Liver (tissue), 3 donors: ENCODE data around the gene WAPL.

ENCODE experiments used
- EGR1 ChIP-seq, 2 donors: IDR thresholded peaks; 2 replicates each; pipeline ENCODE4 v1.6.1; 2016 to 2018; ENCODE audit warnings: antibody characterized with exemption in 2 of 2, low read depth in 2 of 2
- HNF4G ChIP-seq: IDR thresholded peaks from 2 replicates; pipeline ENCODE4 v1.6.1; 2016; ENCODE audit warnings: antibody characterized with exemption
- TAF1 ChIP-seq: conservative IDR thresholded peaks from 2 replicates; pipeline ENCODE4 v1.6.1; 2016; ENCODE audit warnings: antibody characterized with exemption, mild to moderate bottlenecking
- TF ChIP-seq, protein P1 (sequence below): fragments of 150-350 bp; IDR thresholded peaks from 2 replicates; pipeline ENCODE4 v1.5.1; 2017; ENCODE audit warnings: improper control_type of control experiment, low read depth, low read length; ENCODE audit not compliant: missing input control
- donor health status: healthy.
- donor health status: healthy.

DNA sequence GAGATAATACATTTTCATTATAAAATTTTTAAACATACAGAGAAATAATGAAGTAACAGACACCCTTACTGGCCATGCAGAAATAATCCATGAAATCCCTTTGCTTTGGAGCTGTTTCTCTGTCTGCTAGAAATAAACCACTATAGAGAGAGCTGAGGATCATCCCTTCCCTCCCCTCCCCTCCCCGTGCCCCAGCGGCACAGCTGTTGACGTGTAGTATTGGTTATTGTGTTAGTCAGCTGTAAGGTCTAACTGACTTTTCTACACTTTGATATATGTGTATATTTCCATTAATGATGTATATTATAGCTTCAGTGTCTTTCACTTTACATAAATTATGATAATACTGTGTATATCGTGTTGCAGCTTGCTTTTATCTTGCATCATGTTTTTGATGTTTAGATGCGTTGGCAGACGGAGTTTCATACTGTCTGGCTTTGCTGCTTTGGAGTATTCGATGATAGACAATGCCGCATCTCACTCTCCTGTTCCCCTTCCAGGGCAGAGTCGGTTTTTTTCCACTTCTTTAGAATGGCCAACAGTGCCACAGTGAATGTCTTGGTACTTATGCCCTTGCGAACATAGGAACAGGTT is 127.6 kb downstream of the WAPL start:
- no peak for TF ChIP-seq EGR1 (IDR thresholded peaks at IDR 0.05; ENCODE audit: low read depth in 2 of 2)
- TF ChIP-seq, protein P1, sequence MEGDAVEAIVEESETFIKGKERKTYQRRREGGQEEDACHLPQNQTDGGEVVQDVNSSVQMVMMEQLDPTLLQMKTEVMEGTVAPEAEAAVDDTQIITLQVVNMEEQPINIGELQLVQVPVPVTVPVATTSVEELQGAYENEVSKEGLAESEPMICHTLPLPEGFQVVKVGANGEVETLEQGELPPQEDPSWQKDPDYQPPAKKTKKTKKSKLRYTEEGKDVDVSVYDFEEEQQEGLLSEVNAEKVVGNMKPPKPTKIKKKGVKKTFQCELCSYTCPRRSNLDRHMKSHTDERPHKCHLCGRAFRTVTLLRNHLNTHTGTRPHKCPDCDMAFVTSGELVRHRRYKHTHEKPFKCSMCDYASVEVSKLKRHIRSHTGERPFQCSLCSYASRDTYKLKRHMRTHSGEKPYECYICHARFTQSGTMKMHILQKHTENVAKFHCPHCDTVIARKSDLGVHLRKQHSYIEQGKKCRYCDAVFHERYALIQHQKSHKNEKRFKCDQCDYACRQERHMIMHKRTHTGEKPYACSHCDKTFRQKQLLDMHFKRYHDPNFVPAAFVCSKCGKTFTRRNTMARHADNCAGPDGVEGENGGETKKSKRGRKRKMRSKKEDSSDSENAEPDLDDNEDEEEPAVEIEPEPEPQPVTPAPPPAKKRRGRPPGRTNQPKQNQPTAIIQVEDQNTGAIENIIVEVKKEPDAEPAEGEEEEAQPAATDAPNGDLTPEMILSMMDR: no peak
- no peak for TF ChIP-seq TAF1
- no peak for TF ChIP-seq HNF4G
